ENCODE data around the gene CASP4. TPM values are rescaled to one million over a fixed set of nuclear protein-coding genes. Genes with fewer than 3 reads are reported as not detected.

CASP4 gene
- total and polyA plus RNA-seq, 2 of the 4 experiments (the other 2 are of a cell fraction) = 82.5 to 91.9 TPM

- Histone ChIP-seq H3K36me3 (ENCODE audit: control insufficient read depth, insufficient read depth, low read length) (no peaks in the 10 kb centered on the region), H3K14ac (replicated peaks; ENCODE audit: low read depth, low read length) (no peak overlapping the region), H3K4me1 (ENCODE audit: control insufficient read depth, insufficient read depth, low read length) (peaks cover 6% of the 10 kb centered on the region), H3K23ac (ENCODE audit: low read depth, low read length) (no peak overlapping the region), H3K9me3 (ENCODE audit: control insufficient read depth, insufficient read depth, low read length) (no peaks in the 10 kb centered on the region), H2BK5ac (ENCODE audit: low read depth, low read length, poor library complexity, severe bottlenecking) (no peak overlapping the region), H3K4ac (ENCODE audit: low read depth, low read length) (no peak overlapping the region), H2AK5ac (ENCODE audit: low read depth, low read length) (no peak overlapping the region), H2BK20ac (ENCODE audit: low read depth, low read length) (no peak overlapping the region), H3K4me2 (ENCODE audit: low read depth, low read length) (no peak overlapping the region), H4K20me1 (ENCODE audit: insufficient read depth, low read length) (no peaks in the 10 kb centered on the region), H4K5ac (ENCODE audit: low read depth, low read length) (no peak overlapping the region), H3K27me3 (ENCODE audit: control insufficient read depth, insufficient read depth, low read length) (no peaks in the 10 kb centered on the region), H3K9ac (ENCODE audit: low read depth, low read length) (no peak overlapping the region), H3K79me1 (ENCODE audit: low read depth in 1 of 2, low read length in 2 of 2) (no peaks in the 10 kb centered on the region), H3K56ac (ENCODE audit: extremely low read depth, insufficient read depth, low read length) (no peak overlapping the region), H2BK120ac (ENCODE audit: low read depth, low read length) (no peak overlapping the region), H2AK9ac (replicated peaks; ENCODE audit: low read depth, low read length, poor library complexity) (no peak overlapping the region), H2AFZ (replicated peaks; ENCODE audit: low read length, poor library complexity) (no peak overlapping the region), H4K91ac (ENCODE audit: insufficient read depth, low read depth, low read length) (no peak overlapping the region), H3K18ac (ENCODE audit: low read depth, low read length) (no peak overlapping the region), H2BK15ac (ENCODE audit: low read depth, low read length) (no peak overlapping the region), H3K9me1 (ENCODE audit: insufficient read depth, low read length) (peaks cover 2% of the 10 kb centered on the region), H4K8ac (ENCODE audit: low read depth in 2 of 2, low read length in 2 of 2) (no peak overlapping the region), H3K4me3 (ENCODE audit: insufficient read depth, low read depth, low read length) (no peak overlapping the region), H3K27ac (ENCODE audit: insufficient read depth, low read length) (no peak overlapping the region)
- ChIA-PET POLR2A (ENCODE audit: unreplicated experiment) (no interaction called here), CTCF (interaction anchor here (0.6 kb wide), 1 partner anchor 8 kb away, joined by 3 read pairs; no protein-coding TSS in a partner anchor)
- ATAC-seq (ENCODE audit: low read depth) (no peak), DNase-seq (no peak)
- in situ Hi-C loops (cut with MboI; ENCODE audit: low sequenced_read_pairs) (no loop called here), intact Hi-C loops (cut with micrococcal nuclease) (no loop called here), dilution Hi-C loops (cut with HindIII; ENCODE audit: low sequenced_read_pairs, unreplicated experiment) (no loop called here)
- WGBS, 2 experiments (ENCODE audit: extremely low coverage in 2 of 2, insufficient read length in 1 of 2) = no CpG with 5 or more reads among the region's 4 CpGs
- TF ChIP-seq MAFK (IDR thresholded peaks at IDR 0.05; ENCODE audit: low read depth, low read length) (no peak), RCOR1 (IDR thresholded peaks at IDR 0.05; ENCODE audit: insufficient replicate concordance, low read length) (no peak), CHD1 (IDR thresholded peaks at IDR 0.05; ENCODE audit: low read depth, low read length) (no peak)
- BruUV-seq (replicated peaks) = no TSS peak
Measured at GRCh38 chr11:104905271-104905670, 63.1 kb downstream of the CASP4 start.
